Peyer's patch (tissue), 4 donors: ENCODE measurements around the gene ZNF681. TPM values are rescaled to one million over a fixed set of nuclear protein-coding genes. Genes with fewer than 3 reads are reported as not detected.

Source experiments
- DNase-seq, 3 donors: peaks; one replicate each; pipeline ENCODE4 v3.0.0-alpha.2; 2017 to 2019
- H3K27ac ChIP-seq, 4 donors: fragments of 200-600 bp; sonication (generic); one replicate each; pipeline ENCODE4 v1.5.1; 2016 to 2019
- H3K27me3 ChIP-seq, 2 donors: fragments of 200-600 bp; sonication (generic); one replicate each; pipeline ENCODE4 v1.5.1; 2019
- H3K36me3 ChIP-seq, 3 donors: fragments of 200-600 bp; sonication (generic); one replicate each; pipeline ENCODE4 v1.5.1; 2016 to 2019
- H3K4me1 ChIP-seq, 4 donors: fragments of 200-600 bp; sonication (generic); one replicate each; pipeline ENCODE4 v1.5.1; 2016 to 2019
- H3K4me3 ChIP-seq, 4 donors: fragments of 200-600 bp; sonication (generic); 1 replicate in 3 of 4; 2 replicates in 1 of 4; pipeline ENCODE4 v1.5.1; 2016 to 2019; ENCODE audit warnings: mild to moderate bottlenecking in 1 of 4
- H3K9me3 ChIP-seq, 4 donors: fragments of 200-600 bp; sonication (generic); one replicate each; pipeline ENCODE4 v1.5.1; 2016 to 2019; ENCODE audit warnings: mild to moderate bottlenecking in 1 of 4
- POLR2A ChIP-seq, 2 donors: fragments of 450-650 bp; IDR thresholded peaks; one replicate each; pipeline ENCODE4 v1.5.1; 2017; ENCODE audit warnings: antibody characterized with exemption in 2 of 2, mild to moderate bottlenecking in 2 of 2, moderate library complexity in 2 of 2
- total RNA-seq, 4 donors: library from RNA; depleted of rRNA; stranded (reverse); fragments of >200 nt; gene quantifications; one replicate each; pipeline ENCODE4 v1.1.0, GENCODE V29; 2016
- TF ChIP-seq, protein P1 (sequence below), 6 experiments: fragments of 450-650 bp in 4 of 6; fragments of 200-600 bp in 2 of 6; sonication (generic) in 1 of 6; IDR thresholded peaks; one replicate each; pipeline ENCODE4 v1.5.1; 2017 to 2019; ENCODE audit warnings: antibody characterized with exemption in 6 of 6, mild to moderate bottlenecking in 3 of 6, moderate library complexity in 1 of 6

ZNF681 gene
- 1 to 10 TPM in 3 of 4 donors, under 1 TPM in 1; 0.66 to 5.0 (median 1.4) TPM for total RNA-seq

DNA sequence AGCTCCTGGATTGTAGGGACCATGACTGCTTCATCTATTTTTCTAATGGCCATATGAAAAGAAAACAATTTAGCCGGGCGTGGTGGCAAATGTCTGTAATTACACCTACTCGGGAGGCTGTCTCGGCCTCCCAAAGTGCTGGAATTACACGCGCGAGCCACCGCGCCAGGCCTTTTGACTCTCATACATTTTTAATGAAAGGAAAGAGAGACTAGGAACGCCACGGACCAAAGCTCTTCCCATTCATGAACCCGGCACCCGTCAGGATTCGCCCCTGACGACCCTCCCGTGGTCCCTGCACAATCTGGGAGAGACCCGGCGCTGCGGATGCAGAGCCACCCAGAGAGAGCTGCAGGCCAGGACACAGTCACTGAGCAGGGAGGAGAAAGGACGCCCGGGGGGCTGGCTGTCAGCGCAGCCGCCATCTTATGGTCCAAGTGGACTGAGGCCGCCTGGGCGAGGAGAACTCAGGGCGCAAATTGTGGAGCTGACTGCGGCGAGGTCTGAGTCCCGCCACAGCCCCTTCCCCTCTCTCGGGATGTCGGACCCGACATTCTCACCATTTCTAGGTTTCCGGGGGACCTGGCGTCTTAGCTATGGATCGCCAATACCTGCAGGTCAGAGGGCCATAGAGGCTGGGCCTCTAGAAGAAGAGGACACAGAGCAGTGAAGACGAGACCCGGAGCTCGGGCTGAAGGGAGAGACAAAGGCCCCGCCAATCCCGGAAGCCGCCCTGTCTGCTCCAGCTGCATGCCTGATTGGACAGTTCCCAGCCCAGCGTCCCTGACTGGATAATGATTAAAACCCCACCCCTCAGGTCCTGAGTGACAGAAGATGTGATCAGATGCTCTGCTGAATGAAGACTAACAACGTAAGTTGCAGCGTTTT is at the start of gene ZNF681:
Gene ZNF681 (minus strand): TSS at position 705 of the 888 bp plus-strand sequence. CDS start 142 bp downstream, at position 563.
- Histone ChIP-seq H3K9me3 (peaks cover 0 to 4% (median 0%) of the 10 kb centered on the region in 4 donors), H3K4me3 (peak within 1 kb of the TSS; percentile 59 to 85 (median 66)), H3K27ac (peak within 1 kb of the TSS; percentile 60 to 79 (median 72)), H3K27me3 (no peaks in the 10 kb centered on the region), H3K36me3 (no peaks in the 10 kb centered on the region), H3K4me1 (no peaks in the 10 kb centered on the region)
- DNase-seq, result peak; percentile 78 to 96 (median 90)
- TF ChIP-seq, protein P1, sequence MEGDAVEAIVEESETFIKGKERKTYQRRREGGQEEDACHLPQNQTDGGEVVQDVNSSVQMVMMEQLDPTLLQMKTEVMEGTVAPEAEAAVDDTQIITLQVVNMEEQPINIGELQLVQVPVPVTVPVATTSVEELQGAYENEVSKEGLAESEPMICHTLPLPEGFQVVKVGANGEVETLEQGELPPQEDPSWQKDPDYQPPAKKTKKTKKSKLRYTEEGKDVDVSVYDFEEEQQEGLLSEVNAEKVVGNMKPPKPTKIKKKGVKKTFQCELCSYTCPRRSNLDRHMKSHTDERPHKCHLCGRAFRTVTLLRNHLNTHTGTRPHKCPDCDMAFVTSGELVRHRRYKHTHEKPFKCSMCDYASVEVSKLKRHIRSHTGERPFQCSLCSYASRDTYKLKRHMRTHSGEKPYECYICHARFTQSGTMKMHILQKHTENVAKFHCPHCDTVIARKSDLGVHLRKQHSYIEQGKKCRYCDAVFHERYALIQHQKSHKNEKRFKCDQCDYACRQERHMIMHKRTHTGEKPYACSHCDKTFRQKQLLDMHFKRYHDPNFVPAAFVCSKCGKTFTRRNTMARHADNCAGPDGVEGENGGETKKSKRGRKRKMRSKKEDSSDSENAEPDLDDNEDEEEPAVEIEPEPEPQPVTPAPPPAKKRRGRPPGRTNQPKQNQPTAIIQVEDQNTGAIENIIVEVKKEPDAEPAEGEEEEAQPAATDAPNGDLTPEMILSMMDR (IDR thresholded peaks at IDR 0.05), result no peak
- peak; percentile 19 to 27 for TF ChIP-seq POLR2A (IDR thresholded peaks at IDR 0.05)

- no peak overlapping the region for H3K27ac ChIP-seq
- DNase-seq, result no peak
- H3K4me1 ChIP-seq, result no peaks in the 10 kb centered on the region
- no peaks in the 10 kb centered on the region for H3K27me3 ChIP-seq
- H3K4me3 ChIP-seq, result no peak overlapping the region
- no peaks in the 10 kb centered on the region for H3K36me3 ChIP-seq
- H3K9me3 ChIP-seq, result no peaks in the 10 kb centered on the region
- TF ChIP-seq, protein P1 (IDR thresholded peaks at IDR 0.05), result no peak
- no peak for TF ChIP-seq POLR2A (IDR thresholded peaks at IDR 0.05)
Observed at GRCh38 chr19:23804676-23805075, 46.0 kb upstream of the ZNF681 start.

- TF ChIP-seq POLR2A (IDR thresholded peaks at IDR 0.05), result no peak
- TF ChIP-seq, protein P1 (IDR thresholded peaks at IDR 0.05), result no peak
- Histone ChIP-seq H3K4me1 (no peaks in the 10 kb centered on the region), H3K36me3 (no peaks in the 10 kb centered on the region), H3K27me3 (no peaks in the 10 kb centered on the region), H3K9me3 (no peaks in the 10 kb centered on the region), H3K4me3 (no peak overlapping the region), H3K27ac (no peak overlapping the region)
- DNase-seq, result no peak
Observed at GRCh38 chr19:23802290-23802689, 43.6 kb upstream of the ZNF681 start.

DNA sequence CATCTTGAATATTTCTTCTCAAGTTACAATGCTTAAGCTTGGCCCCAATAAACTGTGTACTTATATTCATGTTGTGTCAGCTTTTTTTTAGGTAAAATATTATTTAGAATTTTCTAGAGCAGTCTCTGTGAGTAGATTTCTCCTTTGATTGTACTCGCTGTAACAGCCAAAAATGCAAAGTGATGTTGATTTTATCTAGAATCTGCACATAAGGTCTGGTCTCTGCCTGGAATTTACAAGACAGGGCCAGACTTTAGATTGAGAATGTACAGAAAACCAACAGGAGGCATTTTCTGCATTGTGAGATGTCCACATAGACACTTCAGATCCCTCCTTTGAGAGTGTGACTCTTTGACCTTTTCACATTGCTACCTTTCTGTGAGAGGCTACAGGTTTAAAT is 43.1 kb upstream of the ZNF681 start:
- Histone ChIP-seq H3K4me3 (no peak overlapping the region), H3K9me3 (peaks cover 0 to 5% (median 0%) of the 10 kb centered on the region in 4 donors), H3K36me3 (no peaks in the 10 kb centered on the region), H3K27ac (no peak overlapping the region), H3K4me1 (no peaks in the 10 kb centered on the region), H3K27me3 (no peaks in the 10 kb centered on the region)
- TF ChIP-seq, protein P1 (IDR thresholded peaks at IDR 0.05), result no peak
- TF ChIP-seq POLR2A (IDR thresholded peaks at IDR 0.05), result no peak
- no peak for DNase-seq

GRCh38 chr19:23800868-23801267 is 42.2 kb upstream of the ZNF681 start:
- no peak overlapping the region for H3K27ac ChIP-seq
- H3K36me3 ChIP-seq, result no peaks in the 10 kb centered on the region
- TF ChIP-seq, protein P1 (IDR thresholded peaks at IDR 0.05), result no peak
- no peak for TF ChIP-seq POLR2A (IDR thresholded peaks at IDR 0.05)
- DNase-seq, result no peak
- H3K4me3 ChIP-seq, result no peak overlapping the region
- peaks cover 0 to 7% (median 0%) of the 10 kb centered on the region in 4 donors for H3K9me3 ChIP-seq
- no peaks in the 10 kb centered on the region for H3K4me1 ChIP-seq
- no peaks in the 10 kb centered on the region for H3K27me3 ChIP-seq
